NCI-H2171 (cell line): Measurements from ENCODE around the gene VPREB3.
A peak's percentile ranks its signal among the peaks of the same experiment; 100 is the strongest.

Source experiments
- DNase-seq: peaks from one replicate; lab custom pipeline; 2025; lab: John Stamatoyannopoulos, UW

The VPREB3 gene, protein sequence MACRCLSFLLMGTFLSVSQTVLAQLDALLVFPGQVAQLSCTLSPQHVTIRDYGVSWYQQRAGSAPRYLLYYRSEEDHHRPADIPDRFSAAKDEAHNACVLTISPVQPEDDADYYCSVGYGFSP

DNA sequence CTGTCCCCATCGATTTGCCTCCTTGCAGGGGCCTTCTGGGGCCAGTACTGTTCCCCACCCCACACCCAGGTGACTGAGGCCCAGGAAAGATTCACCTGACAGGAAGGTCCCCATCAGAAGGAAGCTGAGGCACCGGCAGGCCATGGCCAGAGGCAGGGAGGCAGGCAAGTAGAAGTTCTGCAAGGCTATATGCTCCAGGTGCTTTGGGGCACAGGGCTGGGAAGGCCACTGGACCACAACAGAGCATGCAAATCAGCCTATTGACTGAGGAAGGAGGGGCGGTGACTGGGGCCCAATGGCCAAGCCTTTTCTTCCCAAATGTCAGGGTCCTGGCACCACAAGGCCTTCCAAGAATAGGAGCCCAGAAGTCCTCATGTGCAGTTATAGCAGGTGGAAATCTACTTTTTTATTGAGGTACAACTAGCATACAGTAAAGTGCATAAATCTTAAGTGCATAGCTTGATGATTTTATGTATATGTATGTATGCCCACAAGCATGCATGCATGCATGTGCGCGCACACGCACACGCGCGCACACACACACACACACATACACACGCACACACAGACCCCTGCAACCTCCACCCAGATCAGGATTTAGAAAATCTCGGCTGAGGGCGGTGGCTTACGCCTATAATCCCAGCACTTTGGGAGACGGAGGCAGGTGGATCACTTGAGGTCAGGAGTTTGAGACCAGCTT lies at the start of gene VPREB3:
Gene VPREB3 (minus strand): TSS at position 206 of the 700 bp plus-strand sequence. CDS start 62 bp downstream, at position 144.
- DNase-seq, result no peak

DNA sequence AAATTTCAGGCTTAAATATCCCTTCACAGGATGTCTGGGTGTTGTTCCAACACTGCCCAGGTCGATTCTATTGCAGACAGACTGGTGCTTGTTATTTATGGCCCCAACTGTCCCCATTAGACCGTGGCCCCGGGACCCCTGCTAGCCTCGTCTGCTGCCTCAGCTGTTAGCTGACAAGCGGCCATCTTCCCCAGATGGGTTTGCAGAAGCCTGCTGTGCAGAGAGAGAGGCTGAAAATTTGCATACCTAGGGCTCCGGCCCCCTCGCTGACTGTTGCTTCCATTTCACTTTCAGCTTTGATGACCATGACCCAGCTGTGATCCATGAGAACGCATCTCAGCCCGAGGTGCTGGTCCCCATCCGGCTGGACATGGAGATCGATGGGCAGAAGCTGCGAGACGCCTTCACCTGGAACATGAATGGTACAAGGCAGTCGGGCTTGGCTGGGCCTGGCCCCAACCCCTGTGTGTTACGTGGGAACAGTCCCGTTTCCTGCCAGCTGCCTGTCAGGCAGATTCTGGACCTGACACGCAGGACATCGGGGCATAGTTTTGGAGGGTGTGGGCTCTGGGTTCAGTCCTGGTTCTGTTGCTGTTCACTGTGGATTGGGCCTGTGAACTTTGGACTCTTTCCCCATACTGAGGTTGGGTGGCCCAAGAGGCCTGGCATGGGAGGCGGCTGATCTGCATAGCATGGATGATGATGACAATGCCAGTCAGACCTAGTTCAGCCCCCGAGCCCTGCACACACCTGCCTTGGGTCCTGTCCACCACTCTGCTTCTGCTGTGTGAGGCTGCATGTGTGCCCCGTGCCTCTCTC lies 49.0 kb upstream of the VPREB3 start:
- no peak for DNase-seq

DNA sequence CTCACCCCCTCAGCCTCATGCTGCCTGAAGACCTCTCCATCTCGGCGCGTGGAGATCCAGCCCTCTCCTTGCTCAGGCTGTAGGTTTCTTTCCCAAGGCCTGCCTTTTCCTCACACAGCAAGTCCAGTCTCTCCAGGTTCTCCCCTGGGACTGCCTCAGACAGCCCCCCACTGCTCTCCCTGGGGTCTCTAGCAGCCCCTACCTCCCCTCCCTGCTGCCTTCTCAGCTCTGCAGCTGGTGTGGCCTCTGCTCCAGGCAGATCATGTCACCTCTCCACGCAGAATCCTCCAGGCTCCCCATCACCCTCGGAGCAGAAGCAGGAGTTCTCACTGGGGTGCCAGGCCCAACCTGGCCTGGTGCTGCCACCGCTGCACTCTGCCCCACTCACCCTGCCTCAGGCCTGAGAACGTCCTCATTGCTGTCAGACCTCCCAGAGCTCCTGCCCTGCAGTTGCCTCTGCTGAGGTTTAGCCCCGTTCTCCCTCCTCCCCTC lies 47.7 kb upstream of the VPREB3 start:
- no peak for DNase-seq

DNA sequence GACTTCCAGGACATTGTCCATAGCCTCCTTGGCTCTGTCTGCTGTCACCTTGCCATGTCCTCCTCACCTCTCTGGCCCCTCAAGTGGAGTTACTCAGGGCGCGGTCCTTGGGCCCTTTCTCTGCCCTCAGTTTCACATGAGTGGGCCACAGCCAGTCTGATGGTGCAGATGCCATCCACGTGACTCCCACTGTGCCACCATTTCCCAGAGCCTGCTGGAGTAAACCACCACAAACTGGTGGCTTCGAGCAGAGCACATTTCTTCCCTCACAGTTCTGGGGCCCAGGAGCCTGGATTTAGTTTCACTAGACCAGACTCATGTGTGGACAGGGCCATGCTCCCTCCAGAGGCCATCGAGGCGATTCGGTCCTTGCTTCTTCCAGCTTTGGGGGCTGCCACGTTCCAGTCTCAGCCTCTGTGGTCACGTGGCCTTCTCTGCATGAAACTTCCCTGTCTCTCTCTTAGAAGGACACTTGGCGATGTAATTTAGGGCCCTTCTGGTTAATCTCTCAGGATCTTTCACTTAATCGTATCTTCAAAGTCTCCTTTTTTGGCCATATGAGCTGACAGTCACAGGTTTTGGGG lies 47.1 kb upstream of the VPREB3 start:
- DNase-seq, result no peak

DNA sequence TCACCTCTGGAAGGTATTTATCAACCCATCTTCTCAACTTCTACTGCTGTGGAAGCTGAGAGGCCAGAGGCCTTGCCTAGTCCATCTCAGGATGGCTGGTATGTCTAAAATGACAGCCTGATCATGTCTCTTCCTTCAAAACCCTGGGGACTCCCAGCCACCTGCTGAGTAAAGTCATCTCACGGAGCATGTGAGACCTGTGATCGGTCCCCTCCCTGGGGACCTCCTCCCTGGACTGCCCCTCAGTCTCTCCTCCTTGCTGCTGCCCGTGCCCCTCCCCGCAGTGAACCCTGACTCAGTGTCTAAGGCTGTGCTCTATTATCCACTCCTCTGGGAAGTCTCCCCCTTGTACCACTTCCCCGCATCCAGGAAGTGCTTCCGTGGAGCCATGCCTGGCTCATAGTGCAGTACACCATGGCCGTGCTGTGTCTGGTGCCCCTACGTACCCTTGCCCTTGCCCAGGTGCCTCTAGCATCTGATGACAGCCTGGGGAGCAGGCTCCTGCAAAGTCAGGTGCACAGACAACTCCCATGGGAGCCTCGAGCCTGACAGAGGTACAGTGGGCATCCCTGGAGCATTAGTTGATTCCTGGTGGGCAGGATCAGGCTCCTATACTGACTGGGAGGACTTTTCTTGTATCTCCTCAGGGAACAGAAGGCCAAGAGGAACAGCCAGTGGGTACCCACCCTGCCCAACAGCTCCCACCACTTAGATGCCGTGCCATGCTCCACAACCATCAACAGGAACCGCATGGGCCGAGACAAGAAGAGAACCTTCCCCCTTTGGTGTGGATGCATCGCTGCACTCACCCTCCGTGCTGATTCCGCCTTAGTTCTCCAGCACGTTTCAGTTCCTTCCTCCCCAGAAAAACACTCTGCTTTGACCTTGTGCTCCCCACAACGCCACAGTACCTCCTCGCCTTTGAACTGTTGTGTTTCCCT lies 46.3 kb upstream of the VPREB3 start:
- DNase-seq, result no peak

DNA sequence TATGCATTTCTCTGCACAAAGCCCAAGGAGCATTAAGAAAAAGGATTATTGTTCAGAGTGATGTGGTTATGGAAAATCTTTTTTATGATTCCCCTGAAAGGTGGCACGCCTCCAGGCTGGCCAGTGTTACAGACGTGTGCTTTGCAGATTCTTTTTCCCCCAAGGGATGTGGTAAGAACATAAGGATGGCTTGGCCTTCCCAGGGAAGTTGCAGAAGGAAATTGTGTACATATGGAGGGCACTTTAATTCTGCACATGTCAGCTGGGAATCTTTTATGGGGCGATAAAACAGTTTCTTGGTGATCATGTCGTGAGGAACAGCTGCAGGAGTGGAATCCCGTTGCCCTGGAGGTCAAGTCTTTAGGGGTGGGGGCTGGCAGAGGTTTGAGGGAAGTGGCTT lies 42.2 kb upstream of the VPREB3 start:
- DNase-seq, result no peak

DNA sequence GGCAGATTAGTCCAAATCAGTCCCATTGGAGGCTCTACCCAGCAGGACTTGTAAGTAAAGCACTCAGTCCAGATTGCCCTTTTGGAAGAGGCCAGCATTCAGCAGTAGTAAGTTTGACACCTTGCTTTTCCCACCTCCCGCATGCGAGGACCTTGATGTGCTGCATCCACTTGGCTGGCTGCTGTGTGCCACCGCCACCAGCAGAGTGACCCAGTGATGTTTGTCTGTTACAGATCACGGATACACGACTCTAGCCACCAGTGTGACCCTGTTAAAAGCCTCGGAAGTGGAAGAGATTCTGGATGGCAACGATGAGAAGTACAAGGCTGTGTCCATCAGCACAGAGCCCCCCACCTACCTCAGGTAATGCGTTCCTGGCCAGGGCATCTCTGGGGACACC lies 39.1 kb upstream of the VPREB3 start:
- no peak for DNase-seq

DNA sequence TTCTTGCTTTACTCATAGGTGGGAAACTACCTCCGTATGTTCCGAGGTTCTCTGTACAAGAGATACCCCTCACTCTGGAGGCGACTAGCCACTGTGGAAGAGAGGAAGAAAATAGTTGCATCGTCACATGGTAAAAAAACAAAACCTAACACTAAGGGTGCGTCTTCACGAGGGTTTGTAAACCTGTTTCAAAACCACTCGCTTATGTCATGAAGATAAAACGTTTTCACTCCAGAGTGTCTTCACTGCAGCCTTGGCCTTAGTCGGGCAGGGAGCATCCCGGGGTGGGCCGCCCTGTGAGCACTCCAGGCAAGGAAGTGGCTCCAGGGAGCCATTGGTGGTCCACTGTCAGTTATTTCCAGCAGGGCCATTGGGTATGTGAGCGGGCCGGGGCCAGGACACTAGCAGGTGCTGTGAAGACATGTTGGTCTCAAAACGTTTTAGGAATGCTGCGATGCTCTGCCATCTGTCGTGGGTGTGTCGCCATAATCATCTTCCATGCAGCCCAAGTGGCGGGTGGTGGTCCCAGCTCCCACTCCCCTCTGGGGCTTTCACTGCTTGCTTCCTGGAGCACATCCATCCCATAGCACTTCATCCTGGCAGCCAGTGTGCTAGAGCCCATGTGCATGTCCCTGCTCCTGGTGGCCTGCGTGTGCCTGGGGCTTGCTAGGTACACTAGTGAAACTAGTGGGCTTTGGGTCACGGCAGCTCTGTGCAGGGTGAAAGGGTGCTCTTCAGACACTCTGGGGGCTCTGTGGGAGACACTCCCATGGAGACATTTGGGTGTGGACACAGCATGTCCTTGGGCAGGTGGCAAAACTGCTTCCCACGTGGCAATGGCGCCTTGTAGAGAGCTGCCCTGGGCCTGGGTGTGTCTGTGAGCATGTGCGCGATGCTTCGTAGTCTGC lies 37.8 kb upstream of the VPREB3 start:
- no peak for DNase-seq

DNA sequence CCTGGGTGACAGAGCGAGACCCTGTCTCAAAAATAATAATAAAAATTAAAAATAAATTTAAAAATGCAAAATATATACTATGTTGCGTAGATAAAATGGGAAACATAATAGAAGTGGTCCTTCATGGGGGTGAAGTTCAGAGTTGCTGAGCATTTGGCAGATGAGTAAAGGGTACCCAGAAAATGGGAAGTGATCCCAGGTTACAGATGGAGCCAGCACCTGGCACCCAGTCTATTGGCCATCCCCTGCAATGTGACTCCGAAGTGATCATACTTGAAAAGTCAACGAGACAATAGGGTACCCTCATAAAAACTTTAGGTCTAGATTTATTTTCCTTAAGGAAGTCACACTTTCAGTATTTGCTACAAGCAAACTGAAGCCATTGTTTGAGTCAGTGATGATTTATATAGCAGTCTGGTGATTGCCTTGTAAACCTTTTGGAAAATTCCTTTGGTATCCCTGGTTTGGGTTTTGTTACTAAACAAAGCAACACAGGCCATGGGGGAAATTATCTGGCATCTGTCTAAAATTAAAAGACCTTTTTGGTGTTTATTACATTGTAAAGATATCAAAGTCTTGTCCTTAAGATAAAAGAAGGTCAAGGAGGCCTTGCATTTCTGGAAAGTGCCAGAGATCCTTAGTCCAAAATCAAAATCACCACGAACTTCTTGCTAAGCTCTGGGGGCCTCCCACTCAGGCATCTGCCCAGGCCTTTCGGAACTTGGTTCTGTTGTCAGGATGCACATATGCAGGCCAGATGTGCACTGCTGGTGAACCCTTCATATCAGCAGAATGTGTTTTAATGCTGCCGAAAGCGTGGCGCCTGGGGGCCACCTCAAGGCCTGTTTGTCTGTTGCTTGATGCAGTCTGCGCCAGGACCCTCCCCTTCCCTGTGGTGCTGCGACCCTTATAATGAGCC lies 36.9 kb upstream of the VPREB3 start:
- DNase-seq, result no peak

DNA sequence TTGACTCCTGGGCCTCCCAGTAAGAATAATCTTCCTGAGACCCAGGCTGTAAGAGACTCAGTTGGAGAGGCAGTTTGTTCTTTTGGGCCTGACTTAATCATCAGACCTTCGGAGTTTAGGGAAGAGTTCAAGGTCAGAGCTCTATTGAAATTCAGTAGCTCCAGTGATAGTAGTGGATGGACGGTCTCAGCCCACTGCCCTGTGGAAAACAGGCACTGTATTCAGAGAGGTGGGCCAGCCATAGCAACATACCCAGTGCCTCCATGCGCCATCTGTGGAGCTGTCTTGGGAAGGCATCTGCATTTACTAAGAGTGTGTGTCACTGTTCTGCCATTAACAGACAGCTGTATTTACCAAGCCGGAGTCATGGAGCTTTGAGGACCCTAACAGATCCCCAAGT lies 35.4 kb upstream of the VPREB3 start:
- no peak for DNase-seq

DNA sequence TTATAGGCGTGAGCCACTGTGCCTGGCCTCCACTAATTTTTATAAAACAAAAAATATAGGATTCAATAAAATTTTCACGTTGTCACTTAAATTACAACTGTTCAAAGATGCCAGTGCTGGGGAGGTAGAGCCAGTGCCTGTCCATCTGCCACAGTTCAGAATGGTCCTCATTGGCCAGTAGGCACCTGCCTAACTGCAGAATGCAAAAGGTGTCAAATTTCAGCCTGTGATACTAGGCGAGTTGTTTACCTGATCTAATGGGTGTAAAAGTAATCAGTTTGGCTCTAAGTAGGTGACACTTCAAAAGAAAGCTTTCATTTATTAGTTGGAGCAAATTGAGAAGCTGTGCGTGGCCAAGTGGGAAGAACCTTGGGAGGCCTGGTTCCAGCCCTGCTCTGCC lies 34.9 kb upstream of the VPREB3 start:
- DNase-seq, result no peak

DNA sequence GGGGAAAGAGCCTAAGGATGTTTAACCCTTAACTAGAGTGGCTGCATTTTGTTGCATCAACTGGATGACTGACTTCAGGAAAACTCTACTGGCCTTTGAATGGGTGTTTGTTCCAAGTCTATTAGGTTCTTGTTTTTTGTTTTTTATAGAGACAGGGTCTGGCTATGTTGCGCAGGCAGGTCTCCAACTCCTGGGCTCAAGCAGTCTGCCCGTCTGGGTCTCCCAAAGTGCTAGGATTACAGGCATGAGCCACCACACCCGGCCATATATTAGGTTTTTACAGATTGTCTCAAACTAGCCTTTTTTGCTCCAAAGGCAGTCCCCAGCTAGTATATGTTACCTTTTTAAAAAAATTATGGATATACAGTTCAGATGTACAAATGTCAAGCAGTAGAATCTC lies 33.7 kb upstream of the VPREB3 start:
- DNase-seq, result no peak

DNA sequence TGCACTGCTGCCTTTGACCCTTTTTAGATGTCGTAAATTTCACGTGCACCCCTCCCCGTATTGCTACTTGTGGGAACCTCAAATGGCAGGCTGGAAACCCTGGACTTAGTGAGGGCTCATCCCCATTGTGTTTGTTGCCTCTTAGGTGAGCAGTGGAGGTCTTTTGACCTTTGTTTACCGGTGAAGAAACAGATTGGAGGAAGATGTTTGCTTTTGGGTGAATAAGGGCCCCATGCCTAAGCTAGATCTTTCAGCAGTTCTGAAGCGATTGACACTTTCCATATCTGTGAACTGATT lies 33.3 kb upstream of the VPREB3 start:
- no peak for DNase-seq

DNA sequence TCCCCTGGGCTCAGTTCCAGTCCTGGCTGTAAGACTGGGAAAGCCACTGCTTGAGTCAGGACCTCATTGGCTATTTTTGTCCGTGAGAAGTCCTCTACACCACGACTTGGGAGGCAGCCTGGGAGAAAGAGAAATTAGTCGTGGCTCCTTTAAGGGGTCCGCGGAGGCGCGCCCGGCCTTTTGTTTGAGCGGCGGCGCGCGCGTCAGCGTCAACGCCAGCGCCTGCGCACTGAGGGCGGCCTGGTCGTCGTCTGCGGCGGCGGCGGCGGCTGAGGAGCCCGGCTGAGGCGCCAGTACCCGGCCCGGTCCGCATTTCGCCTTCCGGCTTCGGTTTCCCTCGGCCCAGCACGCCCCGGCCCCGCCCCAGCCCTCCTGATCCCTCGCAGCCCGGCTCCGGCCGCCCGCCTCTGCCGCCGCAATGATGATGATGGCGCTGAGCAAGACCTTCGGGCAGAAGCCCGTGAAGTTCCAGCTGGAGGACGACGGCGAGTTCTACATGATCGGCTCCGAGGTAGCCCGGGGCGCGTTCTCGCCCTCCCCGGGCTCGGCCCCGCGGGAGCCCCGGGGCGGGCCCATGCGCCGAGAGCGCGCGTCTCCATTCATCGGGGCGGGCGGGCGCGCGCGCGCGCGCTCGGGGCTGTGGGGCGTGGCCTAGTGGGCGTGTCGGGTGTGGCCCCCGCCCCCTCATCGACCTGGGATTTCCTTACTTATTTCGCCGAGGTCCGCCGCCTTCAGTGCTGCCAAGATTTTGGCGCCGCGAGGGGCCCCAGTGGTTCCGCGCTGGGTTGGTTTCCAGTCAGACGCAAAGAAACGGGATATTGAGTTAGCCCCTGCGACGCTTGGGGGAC lies 32.8 kb upstream of the VPREB3 start, which contains the start of gene SMARCB1:
Gene SMARCB1 (plus strand): TSS at position 215 of the 848 bp plus-strand sequence. CDS start 204 bp downstream, at position 419.
- DNase-seq, result peak; percentile 84

DNA sequence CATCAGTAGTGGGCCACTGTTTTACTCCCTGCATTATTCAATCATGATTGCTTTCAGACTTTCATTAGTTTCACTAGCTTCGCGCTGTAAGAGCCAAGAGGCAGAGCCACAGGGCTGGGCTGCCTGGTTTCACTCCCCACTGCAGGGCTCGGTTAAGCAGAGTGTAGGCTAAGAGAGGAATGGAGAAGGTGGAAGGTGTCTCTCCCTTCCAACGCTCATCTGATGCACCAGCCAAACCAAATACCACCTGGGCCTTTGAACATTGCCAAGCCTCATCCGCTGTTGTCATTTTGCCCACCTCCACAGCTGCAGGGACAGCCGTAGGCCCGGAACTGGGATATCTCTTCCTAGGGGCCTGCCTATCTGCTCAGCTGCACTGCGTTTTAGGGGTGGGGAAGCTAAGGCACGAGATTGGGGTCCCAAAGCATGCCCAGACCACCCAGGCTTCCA lies 32.1 kb upstream of the VPREB3 start:
- DNase-seq, result no peak

DNA sequence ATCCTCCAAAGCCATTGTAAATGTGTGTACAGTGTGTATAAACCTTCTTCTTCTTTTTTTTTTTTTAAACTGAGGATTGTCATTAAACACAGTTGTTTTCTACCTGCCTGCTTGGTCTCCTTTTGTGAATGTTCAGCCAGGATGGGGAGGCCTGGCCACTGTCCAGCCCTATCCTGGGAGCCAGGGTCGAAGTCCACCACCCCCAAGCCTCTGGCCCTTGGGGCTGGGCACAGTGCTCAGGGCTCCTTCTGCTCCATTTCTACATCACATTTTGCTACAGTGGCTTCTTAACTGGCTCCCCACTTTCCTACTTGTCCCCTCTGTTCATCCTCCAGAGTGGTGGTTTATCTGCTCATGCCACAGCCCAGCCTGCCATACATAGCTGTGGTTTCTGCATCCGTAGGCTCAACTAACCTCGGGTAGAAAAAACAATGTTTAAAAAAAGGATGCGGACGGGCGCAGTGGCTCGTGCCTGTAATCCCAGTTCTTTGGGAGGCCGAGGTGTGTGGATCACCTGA lies 30.0 kb upstream of the VPREB3 start:
- no peak for DNase-seq

DNA sequence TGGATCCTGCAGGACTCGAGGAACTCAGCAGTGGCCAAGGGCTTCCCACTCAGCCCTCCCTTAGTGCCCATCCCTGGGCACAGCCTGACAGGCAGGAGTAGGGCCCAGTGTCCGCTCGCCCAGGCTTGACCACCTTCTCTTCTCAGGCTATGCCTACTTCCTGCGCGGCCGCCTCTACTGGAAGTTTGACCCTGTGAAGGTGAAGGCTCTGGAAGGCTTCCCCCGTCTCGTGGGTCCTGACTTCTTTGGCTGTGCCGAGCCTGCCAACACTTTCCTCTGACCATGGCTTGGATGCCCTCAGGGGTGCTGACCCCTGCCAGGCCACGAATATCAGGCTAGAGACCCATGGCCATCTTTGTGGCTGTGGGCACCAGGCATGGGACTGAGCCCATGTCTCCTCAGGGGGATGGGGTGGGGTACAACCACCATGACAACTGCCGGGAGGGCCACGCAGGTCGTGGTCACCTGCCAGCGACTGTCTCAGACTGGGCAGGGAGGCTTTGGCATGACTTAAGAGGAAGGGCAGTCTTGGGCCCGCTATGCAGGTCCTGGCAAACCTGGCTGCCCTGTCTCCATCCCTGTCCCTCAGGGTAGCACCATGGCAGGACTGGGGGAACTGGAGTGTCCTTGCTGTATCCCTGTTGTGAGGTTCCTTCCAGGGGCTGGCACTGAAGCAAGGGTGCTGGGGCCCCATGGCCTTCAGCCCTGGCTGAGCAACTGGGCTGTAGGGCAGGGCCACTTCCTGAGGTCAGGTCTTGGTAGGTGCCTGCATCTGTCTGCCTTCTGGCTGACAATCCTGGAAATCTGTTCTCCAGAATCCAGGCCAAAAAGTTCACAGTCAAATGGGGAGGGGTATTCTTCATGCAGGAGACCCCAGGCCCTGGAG lies 29.3 kb upstream of the VPREB3 start:
- no peak for DNase-seq
